Fibroblast of lung (primary cell): ENCODE measurements around the gene MAML3. TPM values are rescaled to one million over a fixed set of nuclear protein-coding genes. Genes with fewer than 3 reads are reported as not detected.
"Not testable (repeated sequence)": the region's sequence is repeated elsewhere in the genome, so short reads cannot be mapped to it uniquely, and the experiment has no call there.

ENCODE experiments used
- DNase-seq, 2 donors: peaks; one replicate each; pipeline versions ENCODE4 v3.0.0 to v3.0.0-alpha.2; 2010; ENCODE audit warnings: low read depth in 2 of 2
- H2AFZ ChIP-seq: 2 replicates; pipeline ENCODE4 v1.5.1; 2012; ENCODE audit warnings: low read length, control low read depth, inconsistent platforms
- H3K27ac ChIP-seq: 2 replicates; pipeline ENCODE4 v1.5.1; 2011; ENCODE audit warnings: low read length, control low read depth; ENCODE audit not compliant: insufficient read depth
- H3K27me3 ChIP-seq: 2 replicates; pipeline ENCODE4 v1.5.1; 2011; ENCODE audit warnings: mild to moderate bottlenecking, low read length; ENCODE audit not compliant: control insufficient read depth, insufficient read depth
- H3K36me3 ChIP-seq: 2 replicates; pipeline ENCODE4 v1.5.1; 2011; ENCODE audit warnings: low read length; ENCODE audit not compliant: control insufficient read depth, insufficient read depth
- H3K4me1 ChIP-seq: 2 replicates; pipeline ENCODE4 v1.5.1; 2011; ENCODE audit warnings: low read length; ENCODE audit not compliant: control insufficient read depth, insufficient read depth; ENCODE audit errors: extremely low read depth
- H3K4me2 ChIP-seq: 2 replicates; pipeline ENCODE4 v1.5.1; 2011; ENCODE audit warnings: low read length, control low read depth; ENCODE audit not compliant: insufficient read depth; ENCODE audit errors: extremely low read depth
- H3K4me3 ChIP-seq, 4 experiments: fragments of 200-600 bp in 1 of 4; sonication (generic) in 1 of 4; replicated peaks in 1 of 4; 2 replicates each; pipeline ENCODE4 v1.5.1; 2011 to 2016; ENCODE audit warnings: low read length in 4 of 4, low read depth in 3 of 4, mild to moderate bottlenecking in 3 of 4, control low read depth in 2 of 4, inconsistent platforms in 1 of 4, mixed read lengths in 1 of 4; ENCODE audit not compliant: insufficient read depth in 1 of 4; ENCODE audit errors: control extremely low read depth in 1 of 4
- H3K79me2 ChIP-seq: 2 replicates; pipeline ENCODE4 v1.5.1; 2012; ENCODE audit warnings: mild to moderate bottlenecking, low read length, inconsistent platforms; ENCODE audit not compliant: control insufficient read depth, insufficient read depth
- H3K9ac ChIP-seq: 2 replicates; pipeline ENCODE4 v1.5.1; 2011; ENCODE audit warnings: mild to moderate bottlenecking, low read length, control low read depth; ENCODE audit not compliant: insufficient read depth
- H3K9me3 ChIP-seq: 2 replicates; pipeline ENCODE4 v1.5.1; 2012; ENCODE audit warnings: low read depth, low read length; ENCODE audit not compliant: control insufficient read depth, insufficient read depth
- H4K20me1 ChIP-seq: 2 replicates; pipeline ENCODE4 v1.5.1; 2011; ENCODE audit warnings: low read length; ENCODE audit not compliant: control insufficient read depth, insufficient read depth; ENCODE audit errors: extremely low read depth
- CTCF ChIP-seq, 2 donors: IDR thresholded peaks in 1 of 2; conservative IDR thresholded peaks in 1 of 2; 1 replicate in 1 of 2; 2 replicates in 1 of 2; pipeline ENCODE4 v1.5.1; 2011 to 2012; ENCODE audit warnings: low read length in 2 of 2, control low read depth in 1 of 2, inconsistent platforms in 1 of 2, low read depth in 1 of 2, mild to moderate bottlenecking in 1 of 2
- EZH2 ChIP-seq: IDR thresholded peaks from 2 replicates; pipeline ENCODE4 v1.5.1; 2012; ENCODE audit warnings: low read length, control low read depth, mild to moderate bottlenecking; ENCODE audit errors: missing control alignments
- polyA plus RNA-seq, 2 donors: library from polyadenylated mRNA; depleted of rRNA in 1 of 2; stranded (reverse) in 1 of 2; unstranded in 1 of 2; fragments of >200 nt; gene quantifications; 2 replicates each; pipeline ENCODE4 v1.2.1, GENCODE V29; 2011 to 2012; ENCODE audit warnings: missing spikeins in 1 of 2
- total RNA-seq: library from RNA; depleted of rRNA; stranded (reverse); fragments of >200 nt; gene quantifications from 2 replicates; pipeline ENCODE4 v1.2.1, GENCODE V29; 2014

MAML3 gene
- total and polyA plus RNA-seq, 2 donors (not counting 1 experiment from before 2014, with no cell fraction given), result 2.0 to 2.8 TPM

GRCh38 chr4:139698167-139698925 is 455.6 kb downstream of the MAML3 start:
- not testable (repeated sequence) for H2AFZ ChIP-seq, H3K9ac ChIP-seq, H4K20me1 ChIP-seq, H3K27ac ChIP-seq, H3K4me3 ChIP-seq, H3K79me2 ChIP-seq, H3K27me3 ChIP-seq, H3K36me3 ChIP-seq, H3K4me2 ChIP-seq, H3K4me1 ChIP-seq, H3K9me3 ChIP-seq
- TF ChIP-seq CTCF (conservative IDR thresholded peaks at IDR 0.05 in 1 of 2, IDR thresholded peaks at IDR 0.05 in 1 of 2; ENCODE audit: low read depth in 1 of 2, low read length in 2 of 2), result peak in 1 of 2 donors; percentile 22
- peak in 1 of 2 donors; percentile 37 for DNase-seq

- Histone ChIP-seq H4K20me1 (no peaks in the 10 kb centered on the region), H3K4me3 (no peak overlapping the region), H3K27ac (no peak overlapping the region), H3K36me3 (no peaks in the 10 kb centered on the region), H3K9me3 (no peaks in the 10 kb centered on the region), H3K9ac (no peak overlapping the region), H3K4me2 (no peak overlapping the region), H2AFZ (no peak overlapping the region), H3K4me1 (no peaks in the 10 kb centered on the region), H3K27me3 (no peaks in the 10 kb centered on the region), H3K79me2 (no peaks in the 10 kb centered on the region)
- TF ChIP-seq CTCF (conservative IDR thresholded peaks at IDR 0.05 in 1 of 2, IDR thresholded peaks at IDR 0.05 in 1 of 2; ENCODE audit: low read depth in 1 of 2, low read length in 2 of 2), result no peak
- no peak for TF ChIP-seq EZH2
- DNase-seq, result no peak
These were observed 457.5 kb downstream of the MAML3 start for GRCh38 chr4:139696491-139696890.

GRCh38 chr4:139694522-139695107 is 459.4 kb downstream of the MAML3 start:
- H4K20me1 ChIP-seq, result no peaks in the 10 kb centered on the region
- no peak overlapping the region for H3K9ac ChIP-seq
- H3K4me3 ChIP-seq, result no peak overlapping the region
- TF ChIP-seq CTCF (conservative IDR thresholded peaks at IDR 0.05 in 1 of 2, IDR thresholded peaks at IDR 0.05 in 1 of 2; ENCODE audit: low read depth in 1 of 2, low read length in 2 of 2) (no peak), EZH2 (no peak)
- no peaks in the 10 kb centered on the region for H3K27me3 ChIP-seq
- no peak for DNase-seq
- H2AFZ ChIP-seq, result no peak overlapping the region
- H3K4me1 ChIP-seq, result no peaks in the 10 kb centered on the region
- no peak overlapping the region for H3K27ac ChIP-seq
- H3K36me3 ChIP-seq, result no peaks in the 10 kb centered on the region
- H3K4me2 ChIP-seq, result no peak overlapping the region
- no peaks in the 10 kb centered on the region for H3K79me2 ChIP-seq
- H3K9me3 ChIP-seq, result no peaks in the 10 kb centered on the region
